NCI-H82 treated with DMSO at 0.1 percent for 48 hours (cell line): ENCODE results near the gene YIPF3.
"Not testable (repeated sequence)": the region's sequence is repeated elsewhere in the genome, so short reads cannot be mapped to it uniquely, and the experiment has no call there.

Experiments
- DNase-seq: peaks from one replicate; lab custom pipeline; 2025; ENCODE audit not compliant: unreplicated experiment; lab: John Stamatoyannopoulos, UW

The YIPF3 gene

DNA sequence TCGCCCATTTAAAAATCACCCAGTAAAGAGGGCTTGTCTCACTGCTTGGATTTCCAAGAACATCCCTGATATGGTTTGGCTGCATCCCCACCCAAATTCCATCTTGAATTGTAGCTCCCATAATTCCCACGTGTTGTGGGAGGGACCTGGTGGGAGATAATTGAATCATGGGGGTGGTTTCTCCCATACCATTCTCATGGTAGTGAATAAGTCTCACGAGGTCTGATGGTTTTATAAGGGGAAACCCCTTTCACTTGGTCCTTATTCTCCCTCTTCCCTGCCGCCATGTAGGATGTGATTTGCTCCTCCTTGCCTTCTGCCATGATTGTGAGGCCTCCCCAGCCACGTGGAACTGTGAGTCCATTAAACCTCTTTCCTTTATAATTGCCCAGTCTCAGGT, 49.5 kb downstream of the YIPF3 start:
- not testable (repeated sequence) for DNase-seq

DNA sequence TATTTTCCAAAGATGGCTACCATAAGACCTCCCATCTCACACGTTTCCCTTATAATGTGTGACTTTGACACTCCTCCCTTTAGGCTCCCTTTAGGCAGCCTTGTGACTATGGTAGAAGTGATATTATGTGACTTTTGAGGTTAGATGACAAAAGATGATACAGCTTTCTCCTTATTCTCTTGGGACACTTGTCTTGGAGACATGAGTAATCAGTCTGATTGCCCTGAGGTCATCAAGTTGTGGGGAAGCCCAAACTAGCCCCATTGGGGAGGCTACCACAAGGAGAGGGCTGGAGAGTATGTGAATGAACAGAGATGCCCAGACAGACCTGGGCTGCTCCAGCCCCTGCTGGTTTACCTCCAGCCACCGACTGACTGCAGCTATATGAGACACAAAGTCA, 50.8 kb downstream of the YIPF3 start:
- DNase-seq = no peak

DNA sequence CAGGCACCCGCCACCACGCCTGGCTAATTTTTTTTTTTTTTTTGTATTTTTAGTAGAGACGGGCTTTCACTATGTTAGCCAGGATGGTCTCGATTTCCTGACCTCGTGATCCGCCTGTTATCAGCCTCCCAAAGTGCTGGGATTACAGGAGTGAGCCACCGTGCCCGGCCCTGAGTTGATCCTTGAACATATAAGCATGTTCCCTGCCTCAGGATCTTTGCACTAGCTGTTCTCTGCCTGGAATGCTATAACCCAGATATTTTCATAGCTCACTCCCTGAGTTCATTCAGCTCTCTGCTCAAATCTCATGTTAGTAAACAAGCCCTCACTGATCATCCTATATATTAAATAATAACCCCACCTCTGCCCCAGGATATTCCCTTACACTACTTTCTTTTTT, 52.4 kb downstream of the YIPF3 start:
- no peak for DNase-seq

- DNase-seq = no peak
Observed at GRCh38 chr6:43461936-43462335, 54.8 kb downstream of the YIPF3 start.
